H1 (cell line): Measurements from ENCODE around the gene KCNAB3. TPM values are rescaled to one million over a fixed set of nuclear protein-coding genes. Genes with fewer than 3 reads are reported as not detected.
A peak's percentile ranks its signal among the peaks of the same experiment; 100 is the strongest.

Source experiments
- CTCF ChIA-PET: fragments of 300-600 bp; sonication (Branson Sonifier 250); formaldehyde crosslinking; loops from one replicate; lab custom pipeline; 2021; ENCODE audit not compliant: partially characterized antibody; lab: Charles Lee
- POLR2A ChIA-PET: fragments of 300-600 bp; sonication (Branson Sonifier 250); formaldehyde crosslinking; loops from one replicate; lab custom pipeline; 2021; ENCODE audit warnings: inconsistent platforms; ENCODE audit not compliant: partially characterized antibody; lab: Charles Lee
- DNase-seq, 2 experiments: peaks; one replicate each; pipeline versions ENCODE4 v3.0.0 to v3.0.0-alpha.2; 2010 to 2022; ENCODE audit warnings: low spot score in 2 of 2, low read depth in 1 of 2, mixed read lengths in 1 of 2
- FAIRE-seq: peaks from 2 replicates; lab custom pipeline; 2011; peaks lifted over from hg19 to GRCh38; lab: Jason Lieb, UNC
- H2AFZ ChIP-seq: 2 replicates; pipeline ENCODE4 v1.8.1; 2012; ENCODE audit warnings: low read length, inconsistent platforms
- H2AK5ac ChIP-seq: 2 replicates; pipeline ENCODE4 v1.6.1; 2013; ENCODE audit warnings: low read depth, low read length
- H2BK120ac ChIP-seq: replicated peaks from 2 replicates; pipeline ENCODE3; 2013; ENCODE audit warnings: low read depth, low read length, inconsistent platforms
- H2BK12ac ChIP-seq: 2 replicates; pipeline ENCODE4 v1.6.1; 2013; ENCODE audit warnings: low read depth, low read length
- H2BK15ac ChIP-seq: 2 replicates; pipeline ENCODE4 v1.6.1; 2013; ENCODE audit warnings: low read length
- H2BK20ac ChIP-seq: 2 replicates; pipeline ENCODE4 v1.6.1; 2013; ENCODE audit warnings: low read length
- H2BK5ac ChIP-seq: 2 replicates; pipeline ENCODE4 v1.6.1; 2013; ENCODE audit warnings: low read depth, low read length
- H3K14ac ChIP-seq: 2 replicates; pipeline ENCODE4 v1.6.1; 2013; ENCODE audit warnings: inconsistent platforms; ENCODE audit not compliant: insufficient read length
- H3K18ac ChIP-seq: 2 replicates; pipeline ENCODE4 v1.6.1; 2013; ENCODE audit warnings: low read length; ENCODE audit errors: extremely low read depth
- H3K23ac ChIP-seq: 2 replicates; pipeline ENCODE4 v1.6.1; 2013; ENCODE audit warnings: inconsistent platforms; ENCODE audit not compliant: insufficient read length
- H3K23me2 ChIP-seq: 2 replicates; pipeline ENCODE4 v1.6.1; 2013; ENCODE audit warnings: low read depth, low read length
- H3K27ac ChIP-seq: 2 replicates; pipeline ENCODE4 v1.6.1; 2011; ENCODE audit warnings: low read depth, low read length, inconsistent platforms
- H3K27me3 ChIP-seq, 4 experiments: replicated peaks in 1 of 4; 1 replicate in 1 of 4; 2 replicates in 3 of 4; pipeline versions ENCODE4 v1.6.1 to v1.8.1; 2011 to 2013; ENCODE audit warnings: low read length in 3 of 4, mild to moderate bottlenecking in 3 of 4, inconsistent platforms in 2 of 4, mixed read lengths in 2 of 4, moderate library complexity in 1 of 4; ENCODE audit not compliant: control insufficient read depth in 3 of 4, insufficient read depth in 3 of 4; ENCODE audit errors: extremely low read depth in 1 of 4
- H3K36me3 ChIP-seq, 4 experiments: 2 replicates each; pipeline versions ENCODE4 v1.6.1 to v1.8.1; 2011 to 2013; ENCODE audit warnings: mild to moderate bottlenecking in 4 of 4, low read length in 3 of 4, moderate library complexity in 2 of 4, control low read depth in 1 of 4, inconsistent platforms in 1 of 4; ENCODE audit not compliant: insufficient read depth in 4 of 4, control insufficient read depth in 2 of 4
- H3K4ac ChIP-seq: replicated peaks from 2 replicates; pipeline ENCODE3; 2013; ENCODE audit warnings: low read length, low read depth, mixed read lengths, inconsistent platforms; ENCODE audit not compliant: insufficient read length
- H3K4me1 ChIP-seq, 4 experiments: replicated peaks in 1 of 4; 1 replicate in 1 of 4; 2 replicates in 3 of 4; pipeline versions ENCODE4 v1.6.1 to v1.8.1; 2011 to 2013; ENCODE audit warnings: low read length in 3 of 4, inconsistent platforms in 2 of 4, mixed read lengths in 1 of 4; ENCODE audit not compliant: insufficient read depth in 4 of 4, control insufficient read depth in 3 of 4
- H3K4me2 ChIP-seq, 2 experiments: 2 replicates each; pipeline versions ENCODE4 v1.6.1 to v1.8.1; 2011 to 2013; ENCODE audit warnings: low read depth in 2 of 2, low read length in 2 of 2, control low read depth in 1 of 2, inconsistent platforms in 1 of 2, mild to moderate bottlenecking in 1 of 2; ENCODE audit not compliant: insufficient read depth in 1 of 2
- H3K4me3 ChIP-seq, 4 experiments: fragments of 200-600, 300-600 bp in 1 of 4; sonication (generic), shearing (Covaris generic), sonication (Bioruptor Twin) in 1 of 4; 2 replicates each; pipeline versions ENCODE4 v1.5.1 to v1.8.1; 2011 to 2016; ENCODE audit warnings: low read length in 4 of 4, low read depth in 3 of 4, control low read depth in 2 of 4, inconsistent platforms in 2 of 4, mild to moderate bottlenecking in 2 of 4, mixed read lengths in 1 of 4, moderate library complexity in 1 of 4; ENCODE audit not compliant: insufficient read depth in 2 of 4; ENCODE audit errors: extremely low read depth in 1 of 4
- H3K56ac ChIP-seq: replicated peaks from 2 replicates; pipeline ENCODE3; 2013; ENCODE audit warnings: low read depth, mild to moderate bottlenecking, mixed read lengths, low read length, inconsistent platforms; ENCODE audit not compliant: insufficient read length
- H3K79me1 ChIP-seq: 2 replicates; pipeline ENCODE4 v1.6.1; 2013; ENCODE audit warnings: low read depth, low read length, control low read depth
- H3K79me2 ChIP-seq, 2 experiments: 2 replicates each; pipeline versions ENCODE4 v1.6.1 to v1.8.1; 2012 to 2013; ENCODE audit warnings: low read length in 2 of 2, mild to moderate bottlenecking in 2 of 2, inconsistent platforms in 1 of 2; ENCODE audit not compliant: insufficient read depth in 2 of 2, control insufficient read depth in 1 of 2
- H3K9ac ChIP-seq, 4 experiments: replicated peaks in 1 of 4; 1 replicate in 1 of 4; 2 replicates in 3 of 4; pipeline versions ENCODE4 v1.6.1 to v1.8.1; 2011 to 2013; ENCODE audit warnings: low read depth in 3 of 4, low read length in 3 of 4, control low read depth in 2 of 4, mild to moderate bottlenecking in 2 of 4, moderate library complexity in 2 of 4, inconsistent platforms in 1 of 4; ENCODE audit errors: extremely low read depth in 1 of 4
- H3K9me3 ChIP-seq, 2 experiments: 2 replicates each; pipeline versions ENCODE4 v1.6.1 to v1.8.1; 2012 to 2013; ENCODE audit warnings: mild to moderate bottlenecking in 2 of 2, moderate library complexity in 2 of 2, control low read depth in 1 of 2, inconsistent platforms in 1 of 2, low read depth in 1 of 2, low read length in 1 of 2, mixed read lengths in 1 of 2; ENCODE audit not compliant: insufficient read depth in 2 of 2
- H4K20me1 ChIP-seq, 2 experiments: replicated peaks in 1 of 2; 2 replicates each; pipeline versions ENCODE3 to v1.8.1; 2011 to 2013; ENCODE audit warnings: inconsistent platforms in 2 of 2, low read length in 2 of 2, mild to moderate bottlenecking in 1 of 2; ENCODE audit not compliant: insufficient read depth in 2 of 2, control insufficient read depth in 1 of 2
- H4K5ac ChIP-seq: 2 replicates; pipeline ENCODE4 v1.6.1; 2013; ENCODE audit warnings: low read length, low read depth, mixed read lengths, inconsistent platforms; ENCODE audit not compliant: insufficient read length
- H4K8ac ChIP-seq: 2 replicates; pipeline ENCODE4 v1.8.0; 2013; ENCODE audit warnings: mild to moderate bottlenecking, moderate library complexity, low read length, inconsistent platforms; ENCODE audit not compliant: insufficient read depth; ENCODE audit errors: extremely low read depth
- H4K91ac ChIP-seq: replicated peaks from 2 replicates; pipeline ENCODE3; 2013; ENCODE audit warnings: low read length, mixed read lengths, inconsistent platforms; ENCODE audit not compliant: insufficient read length
- CTCF ChIP-seq, 3 experiments: IDR thresholded peaks; 1 replicate in 2 of 3; 2 replicates in 1 of 3; pipeline versions ENCODE4 v1.5.1 to v1.6.1; 2011; ENCODE audit warnings: low read length in 3 of 3, mild to moderate bottlenecking in 3 of 3, inconsistent platforms in 2 of 3, low read depth in 1 of 3, moderate library complexity in 1 of 3; ENCODE audit not compliant: insufficient read depth in 1 of 3; ENCODE audit errors: control extremely low read depth in 1 of 3
- EGR1 ChIP-seq: IDR thresholded peaks from 2 replicates; pipeline ENCODE4 v1.6.1; 2011; ENCODE audit warnings: low read depth, low read length, borderline replicate concordance
- FOSL1 ChIP-seq: IDR thresholded peaks from 2 replicates; pipeline ENCODE4 v1.6.1; 2011; ENCODE audit warnings: mild to moderate bottlenecking, low read depth, low read length, moderate library complexity; ENCODE audit not compliant: insufficient read depth
- GABPA ChIP-seq: IDR thresholded peaks from 2 replicates; pipeline ENCODE4 v1.6.1; 2011; ENCODE audit warnings: mild to moderate bottlenecking, low read length, moderate library complexity, borderline replicate concordance; ENCODE audit not compliant: insufficient read depth
- POLR2A ChIP-seq, 2 experiments: IDR thresholded peaks; 1 replicate in 1 of 2; 2 replicates in 1 of 2; pipeline ENCODE4 v1.6.1; 2011; ENCODE audit warnings: low read depth in 2 of 2, low read length in 2 of 2, mild to moderate bottlenecking in 2 of 2; ENCODE audit errors: control extremely low read depth in 1 of 2
- POLR2AphosphoS5 ChIP-seq: IDR thresholded peaks from 2 replicates; pipeline ENCODE4 v1.6.1; 2011; ENCODE audit warnings: low read depth, low read length
- TEAD4 ChIP-seq: IDR thresholded peaks from 2 replicates; pipeline ENCODE4 v1.6.1; 2012; ENCODE audit warnings: low read depth, low read length, inconsistent platforms, mixed read lengths
- WGBS, 2 experiments: shearing (Covaris generic) in 1 of 2; methylation state at CpG; one replicate each; pipeline versions ENCODE4 v1.1.6 to v1.1.7; 2013 to 2015; ENCODE audit warnings: low lambda C conversion rate in 2 of 2, mixed read lengths in 2 of 2, inconsistent platforms in 1 of 2, low coverage in 1 of 2, missing lambda C conversion rate in 1 of 2; ENCODE audit not compliant: insufficient replicate concordance in 2 of 2, insufficient coverage in 1 of 2, insufficient read length in 1 of 2; ENCODE audit errors: extremely low coverage in 1 of 2, missing lambda C conversion rate in 1 of 2; 5-methylcytosine and 5-hydroxymethylcytosine counted together
- polyA plus RNA-seq, 7 experiments: library from polyadenylated mRNA; depleted of rRNA in 3 of 7; stranded (reverse) in 5 of 7; unstranded in 2 of 7; fragments of >200 nt in 5 of 7; fragments of 200-250 nt in 2 of 7; gene quantifications; 1 replicate in 5 of 7; 2 replicates in 1 of 7; 4 replicates in 1 of 7; pipeline versions ENCODE4 v1.2.1 to v1.2.3, GENCODE V29; 2011 to 2013; ENCODE audit warnings: missing spikeins in 2 of 7, mixed read lengths in 2 of 7
- total RNA-seq: library from RNA; stranded (reverse); fragmentation: NEBNext Ultra II Directional; extraction: Animal tissue kit (Norgen Biotek cat#: 25700); gene quantifications from 2 replicates; pipeline ENCODE4 v1.2.1, GENCODE V29; 2021

The KCNAB3 gene
- total and polyA plus RNA-seq, 2 of the 8 experiments (the other 6 are each of a cell fraction or from before 2014, with no cell fraction given): 1.7 to 2.4 TPM

- FAIRE-seq (no peak), DNase-seq (no peak)
- no peak overlapping the region for H4K5ac ChIP-seq
- H2BK5ac ChIP-seq: no peak overlapping the region
- WGBS, 2 experiments: 27% methylated on average over 2 of the region's 3 CpGs; no CpG with 5 or more reads in 1 of the 2 experiments
- no peak overlapping the region for H4K91ac ChIP-seq
- no peak overlapping the region for H2AK5ac ChIP-seq
- no peak overlapping the region for H2BK15ac ChIP-seq
- peaks cover 1 to 22% (median 14%) of the 10 kb centered on the region in 4 experiments for H3K4me1 ChIP-seq
- H4K20me1 ChIP-seq: no peaks in the 10 kb centered on the region
- CTCF ChIA-PET: interaction anchor here (0.6 to 1.3 kb wide), 2 partner anchors 22 to 174 kb away, joined by 3 read pairs; no protein-coding TSS in a partner anchor
- H3K27ac ChIP-seq: no peak overlapping the region
- H4K8ac ChIP-seq: no peak overlapping the region
- no peak overlapping the region for H2AFZ ChIP-seq
- no peak overlapping the region for H2BK12ac ChIP-seq
- H3K27me3 ChIP-seq: peaks cover 0 to 10% (median 3%) of the 10 kb centered on the region in 4 experiments; a peak in 3 of 7 replicates
- no peak overlapping the region for H2BK20ac ChIP-seq
- H3K4me3 ChIP-seq: peak overlapping the region in 1 of 4 experiments; percentile 46; a peak in 2 of 8 replicates
- no peak overlapping the region for H2BK120ac ChIP-seq
- H3K18ac ChIP-seq: no peak overlapping the region
- H3K23me2 ChIP-seq: peaks cover 24% of the 10 kb centered on the region
- no peak overlapping the region for H3K9ac ChIP-seq
- no peaks in the 10 kb centered on the region for H3K79me1 ChIP-seq
- no peak overlapping the region for H3K14ac ChIP-seq
- peak overlapping the region; percentile 40 to 82; a peak in 2 of 4 replicates for H3K4me2 ChIP-seq
- no peak overlapping the region for H3K23ac ChIP-seq
- no peak overlapping the region for H3K4ac ChIP-seq
- TF ChIP-seq EGR1 (no peak), POLR2AphosphoS5 (no peak), CTCF (IDR thresholded peaks at IDR 0.05; ENCODE audit: control extremely low read depth in 1 of 3, insufficient read depth in 1 of 3, low read depth in 1 of 3, low read length in 3 of 3) (no peak), TEAD4 (no peak), POLR2A (IDR thresholded peaks at IDR 0.05; ENCODE audit: control extremely low read depth in 1 of 2, low read depth in 2 of 2, low read length in 2 of 2) (no peak), GABPA (no peak), FOSL1 (no peak)
- no peaks in the 10 kb centered on the region for H3K9me3 ChIP-seq
- peaks cover 3 to 10% (median 5%) of the 10 kb centered on the region in 4 experiments; a peak in 5 of 8 replicates for H3K36me3 ChIP-seq
- POLR2A ChIA-PET: interaction anchor here (1.1 to 1.3 kb wide), 2 partner anchors 10 to 198 kb away, joined by 4 to 5 read pairs; no protein-coding TSS in a partner anchor
- H3K79me2 ChIP-seq: no peaks in the 10 kb centered on the region
- no peak overlapping the region for H3K56ac ChIP-seq
These were observed 45.8 kb downstream of the KCNAB3 start for GRCh38 chr17:7883781-7884386.
